ENCODE measurements around the gene PLOD2.

The PLOD2 gene

DNA sequence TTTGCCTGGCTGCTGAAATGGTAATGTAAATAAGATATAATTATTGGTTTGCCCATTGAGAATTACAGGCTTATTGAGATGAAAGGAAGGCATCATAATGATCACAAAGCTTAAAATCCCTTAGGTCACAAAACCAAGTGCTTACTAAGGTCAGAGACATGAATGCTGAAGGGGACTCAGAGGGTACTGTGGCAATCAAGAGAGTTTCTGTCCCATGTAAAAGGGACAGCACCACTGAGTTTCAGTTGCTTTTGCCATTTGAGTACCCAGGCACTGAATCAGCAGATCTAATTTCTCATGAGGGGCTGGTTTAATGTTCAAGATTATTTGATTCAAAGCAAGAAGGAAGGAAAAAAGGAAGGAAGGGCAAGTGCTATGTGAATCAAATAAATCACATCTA, 127.0 kb downstream of the PLOD2 start:
- FAIRE-seq, result no peak

DNA sequence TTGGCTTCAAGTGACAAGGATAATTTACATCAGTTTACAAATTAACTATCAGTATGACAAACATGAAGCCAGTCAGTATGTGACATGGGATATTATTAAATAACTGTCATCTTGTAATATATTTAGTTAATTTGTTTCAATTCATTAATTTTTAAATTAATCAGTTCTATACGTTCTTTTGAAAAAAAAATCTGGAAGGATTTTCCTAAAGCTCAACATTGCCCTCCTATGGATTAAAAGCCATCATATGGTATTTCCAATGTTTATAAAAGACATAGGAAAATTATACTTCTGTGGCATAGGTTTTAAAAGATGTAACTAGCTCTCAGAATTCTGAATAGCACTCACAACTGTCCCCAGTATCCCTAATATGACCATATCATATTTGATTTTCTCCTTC, 134.4 kb downstream of the PLOD2 start:
- FAIRE-seq, result peak; percentile 51

DNA sequence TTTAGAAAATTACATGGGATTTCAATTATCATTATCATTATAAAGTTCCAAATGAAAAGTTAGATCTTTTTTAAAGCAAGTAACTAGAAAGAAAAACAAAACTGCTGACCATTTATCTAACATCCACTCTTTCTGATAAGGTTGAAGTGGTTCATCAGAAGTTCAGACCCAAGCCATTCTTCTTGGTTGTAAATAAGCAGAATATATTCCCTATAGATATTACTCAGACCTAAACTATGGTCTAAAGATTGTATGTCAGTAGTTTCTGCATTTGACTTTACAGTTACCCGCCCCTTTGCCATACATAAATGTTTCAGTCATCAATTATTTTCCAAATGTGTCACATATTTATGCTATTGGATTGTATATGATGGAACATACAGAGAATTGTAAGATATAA, 136.7 kb downstream of the PLOD2 start:
- FAIRE-seq, result no peak

DNA sequence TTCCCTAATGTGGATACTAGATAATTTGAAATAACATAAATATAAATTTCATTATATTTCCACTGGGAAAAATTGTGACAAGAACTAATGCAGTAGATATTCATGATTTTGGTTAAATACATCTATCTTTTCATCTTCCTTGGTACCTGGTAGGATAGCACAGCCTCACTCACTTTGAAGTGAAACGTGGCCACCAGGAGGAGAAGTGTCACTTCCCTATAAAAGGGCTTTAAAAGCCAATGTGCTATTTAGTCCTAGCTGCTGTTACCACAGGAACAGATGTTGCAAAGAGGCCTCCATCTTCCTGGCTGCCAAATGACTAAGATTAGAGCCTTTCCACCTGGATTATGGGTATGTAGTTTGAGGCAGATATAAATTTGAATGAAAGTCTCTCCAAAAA, 140.0 kb downstream of the PLOD2 start:
- FAIRE-seq, result no peak

DNA sequence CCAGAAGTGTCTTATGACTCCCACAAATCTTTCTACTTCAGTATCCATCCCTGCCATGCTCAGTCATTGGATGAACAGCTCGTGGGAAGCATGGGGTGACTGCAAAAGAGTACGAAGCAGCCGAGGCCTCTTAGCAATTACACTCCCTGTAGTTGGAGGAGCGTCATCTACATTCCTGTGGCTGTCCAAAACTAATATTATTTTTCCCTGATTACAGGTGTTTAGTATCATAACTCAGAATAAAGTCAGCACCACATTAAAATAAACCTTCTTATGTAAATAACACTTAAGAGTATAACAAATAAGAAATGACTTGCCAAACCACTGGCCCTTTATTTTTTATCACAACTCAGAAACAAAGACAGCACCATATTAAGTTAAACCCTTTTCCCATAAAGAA, 141.5 kb downstream of the PLOD2 start:
- no peak for FAIRE-seq

All from A204.1 (cell line).